Measurements from ENCODE around the gene CROCC2. TPM values are rescaled to one million over a fixed set of nuclear protein-coding genes. Genes with fewer than 3 reads are reported as not detected.

The CROCC2 gene
- polyA plus RNA-seq, 1 donor (not counting 4 experiments of a cell fraction or from before 2014, with no cell fraction given) = not detected

- Histone ChIP-seq H4K20me1 (ENCODE audit: control insufficient read depth, extremely low read depth, insufficient read depth, low read length) (no peaks in the 10 kb centered on the region), H3K4me3 (ENCODE audit: control insufficient read depth in 2 of 3, extremely low read depth in 1 of 3, insufficient read depth in 2 of 3, low read depth in 1 of 3, low read length in 3 of 3) (no peak overlapping the region), H3K36me3 (ENCODE audit: control insufficient read depth in 2 of 2, extremely low read depth in 1 of 2, insufficient read depth in 2 of 2, low read length in 2 of 2) (no peaks in the 10 kb centered on the region), H3K79me2 (ENCODE audit: control insufficient read depth, insufficient read depth, low read length) (no peaks in the 10 kb centered on the region), H3K4me1 (ENCODE audit: control insufficient read depth, extremely low read depth, insufficient read depth, low read length) (no peaks in the 10 kb centered on the region), H2AFZ (ENCODE audit: control insufficient read depth, low read length) (no peak overlapping the region), H3K9ac (ENCODE audit: control insufficient read depth, extremely low read depth, insufficient read depth, low read length) (no peak overlapping the region), H3K27ac (ENCODE audit: control insufficient read depth, insufficient read depth, low read length) (no peak overlapping the region), H3K9me1 (ENCODE audit: control insufficient read depth, extremely low read depth, insufficient read depth, low read length) (no peaks in the 10 kb centered on the region), H3K4me2 (ENCODE audit: control insufficient read depth, extremely low read depth, insufficient read depth, low read depth, low read length) (no peak overlapping the region), H3K27me3 (ENCODE audit: control insufficient read depth, extremely low read depth, insufficient read depth, low read length) (peaks cover 38% of the 10 kb centered on the region), H3K9me3 (ENCODE audit: control insufficient read depth, low read depth, low read length) (no peaks in the 10 kb centered on the region)
- no peak for TF ChIP-seq CTCF (optimal IDR thresholded peaks at IDR 0.05 in 1 of 3, IDR thresholded peaks at IDR 0.05 in 1 of 3, conservative IDR thresholded peaks at IDR 0.05 in 1 of 3; ENCODE audit: extremely low read depth in 1 of 3, insufficient read depth in 2 of 3, low read length in 3 of 3)
- TF ChIP-seq EZH2 (IDR thresholded peaks at IDR 0.05; ENCODE audit: low read length) = no peak
- DNase-seq (ENCODE audit: low read depth, low spot score) (no peak), FAIRE-seq (no peak)
- dilution Hi-C loops (cut with MboI; ENCODE audit: extremely low pct_ligation_motif_present, low sequenced_read_pairs) = no loop called here
These were observed 90.2 kb downstream of the CROCC2 start for GRCh38 chr2:240996161-240996833.

DNA sequence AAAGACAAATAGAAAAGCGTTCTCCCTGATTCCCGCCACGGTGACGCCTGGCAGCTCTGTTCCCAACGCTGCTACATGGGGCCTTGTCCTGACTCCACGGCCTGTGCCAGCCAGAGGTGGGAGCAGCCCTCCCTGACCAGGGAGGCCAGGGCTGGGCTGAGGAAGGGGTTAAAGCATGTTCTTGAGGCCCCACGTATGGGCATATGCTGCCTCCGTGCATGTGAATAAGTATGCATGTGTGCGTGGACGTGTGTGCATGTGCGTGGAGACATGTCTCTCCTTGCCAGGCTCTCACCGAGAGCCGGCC, 90.7 kb downstream of the CROCC2 start:
- no peaks in the 10 kb centered on the region for H3K4me1 ChIP-seq (ENCODE audit: control insufficient read depth, extremely low read depth, insufficient read depth, low read length)
- DNase-seq (ENCODE audit: low read depth, low spot score) = no peak

More for the DNA sequence above, 90.7 kb downstream of the CROCC2 start:
- Histone ChIP-seq H3K4me2 (ENCODE audit: control insufficient read depth, extremely low read depth, insufficient read depth, low read depth, low read length) (no peak overlapping the region), H2AFZ (ENCODE audit: control insufficient read depth, low read length) (no peak overlapping the region), H3K36me3 (ENCODE audit: control insufficient read depth in 2 of 2, extremely low read depth in 1 of 2, insufficient read depth in 2 of 2, low read length in 2 of 2) (no peaks in the 10 kb centered on the region), H3K9me3 (ENCODE audit: control insufficient read depth, low read depth, low read length) (no peaks in the 10 kb centered on the region), H3K9me1 (ENCODE audit: control insufficient read depth, extremely low read depth, insufficient read depth, low read length) (no peaks in the 10 kb centered on the region), H3K4me3 (ENCODE audit: control insufficient read depth in 2 of 3, extremely low read depth in 1 of 3, insufficient read depth in 2 of 3, low read depth in 1 of 3, low read length in 3 of 3) (no peak overlapping the region), H4K20me1 (ENCODE audit: control insufficient read depth, extremely low read depth, insufficient read depth, low read length) (no peaks in the 10 kb centered on the region), H3K9ac (ENCODE audit: control insufficient read depth, extremely low read depth, insufficient read depth, low read length) (no peak overlapping the region), H3K27ac (ENCODE audit: control insufficient read depth, insufficient read depth, low read length) (no peak overlapping the region), H3K79me2 (ENCODE audit: control insufficient read depth, insufficient read depth, low read length) (no peaks in the 10 kb centered on the region), H3K27me3 (ENCODE audit: control insufficient read depth, extremely low read depth, insufficient read depth, low read length) (peaks cover 38% of the 10 kb centered on the region)
- FAIRE-seq = no peak
- no peak for TF ChIP-seq CTCF (optimal IDR thresholded peaks at IDR 0.05 in 1 of 3, IDR thresholded peaks at IDR 0.05 in 1 of 3, conservative IDR thresholded peaks at IDR 0.05 in 1 of 3; ENCODE audit: extremely low read depth in 1 of 3, insufficient read depth in 2 of 3, low read length in 3 of 3)
- no peak for TF ChIP-seq EZH2 (IDR thresholded peaks at IDR 0.05; ENCODE audit: low read length)
- dilution Hi-C loops (cut with MboI; ENCODE audit: extremely low pct_ligation_motif_present, low sequenced_read_pairs) = no loop called here

Data from keratinocyte (primary cell).